GM18499 (cell line): ENCODE data around the gene TPRN.

ENCODE experiments used
- ATAC-seq: cut with Tn5 transposase; IDR thresholded peaks from one replicate; pipeline ENCODE4 v1.9.1; 2021; ENCODE audit warnings: moderate number of reproducible peaks; ENCODE audit not compliant: insufficient read depth, unreplicated experiment

The TPRN gene

GRCh38 chr9:137148661-137149060 lies 51.9 kb downstream of the TPRN start:
- ATAC-seq: no peak

- ATAC-seq: no peak
Observed at GRCh38 chr9:137148242-137148641, 52.3 kb downstream of the TPRN start.

GRCh38 chr9:137147793-137148160 lies 52.8 kb downstream of the TPRN start:
- no peak for ATAC-seq

GRCh38 chr9:137147091-137147792 lies 53.3 kb downstream of the TPRN start:
- no peak for ATAC-seq

GRCh38 chr9:137146527-137146918 lies 54.0 kb downstream of the TPRN start:
- ATAC-seq: no peak

- no peak for ATAC-seq
Observed at GRCh38 chr9:137145731-137146526, 54.6 kb downstream of the TPRN start.

- ATAC-seq: no peak
Observed at GRCh38 chr9:137143459-137143858, 57.1 kb downstream of the TPRN start.

GRCh38 chr9:137141976-137142936 lies 58.3 kb downstream of the TPRN start:
- no peak for ATAC-seq
